HPDE6-E6E7 (cell line): ENCODE results near the gene ZNF841.
"Not testable (repeated sequence)": the region's sequence is repeated elsewhere in the genome, so short reads cannot be mapped to it uniquely, and the experiment has no call there.

Experiments used
- DNase-seq: peaks from one replicate; pipeline ENCODE4 v3.0.0; 2011; ENCODE audit warnings: missing footprints; ENCODE audit errors: extremely low spot score

ZNF841 gene

GRCh38 chr19:52095172-52096014 lies at the start of gene ZNF841:
TSS of gene ZNF841 (minus strand) at chr19:52095765. CDS start at chr19:52084801, 10,964 bp downstream.
- DNase-seq: peak; percentile 76

GRCh38 chr19:52142001-52142595 lies 46.5 kb upstream of the ZNF841 start:
- DNase-seq: peak; percentile 52

GRCh38 chr19:52141203-52141602 lies 45.6 kb upstream of the ZNF841 start:
- no peak for DNase-seq

- DNase-seq: no peak
These were observed 44.6 kb upstream of the ZNF841 start for GRCh38 chr19:52140032-52140710.

GRCh38 chr19:52139252-52140031 lies 43.9 kb upstream of the ZNF841 start, which contains the start of gene ZNF616:
TSS of gene ZNF616 (minus strand) at chr19:52139938. CDS start at chr19:52130512, 9,426 bp downstream.
- peak; percentile 91 for DNase-seq

- no peak for DNase-seq
These were observed 43.4 kb upstream of the ZNF841 start for GRCh38 chr19:52138983-52139251.

GRCh38 chr19:52138278-52138982 lies 42.9 kb upstream of the ZNF841 start:
- peak; percentile 6 for DNase-seq

- no peak for DNase-seq
These were observed 24.7 kb upstream of the ZNF841 start for GRCh38 chr19:52120286-52120685.

- DNase-seq: no peak
These were observed 20.0 kb upstream of the ZNF841 start for GRCh38 chr19:52115526-52116053.

GRCh38 chr19:52114691-52115090 lies 19.1 kb upstream of the ZNF841 start:
- no peak for DNase-seq

GRCh38 chr19:52112624-52113023 lies 17.1 kb upstream of the ZNF841 start:
- no peak for DNase-seq

GRCh38 chr19:52110780-52111179 lies 15.2 kb upstream of the ZNF841 start:
- DNase-seq: no peak

- DNase-seq: no peak
These were observed 7.2 kb upstream of the ZNF841 start for GRCh38 chr19:52102782-52103181.

- no peak for DNase-seq
These were observed 6.4 kb upstream of the ZNF841 start for GRCh38 chr19:52101866-52102562.

- DNase-seq: no peak
These were observed 4.1 kb upstream of the ZNF841 start for GRCh38 chr19:52099497-52100138.

GRCh38 chr19:52096416-52096815 lies 851 bp upstream of the ZNF841 start:
- not testable (repeated sequence) for DNase-seq

GRCh38 chr19:52094526-52095130 lies 937 bp downstream of the ZNF841 start:
- DNase-seq: no peak

GRCh38 chr19:52086481-52086880 lies 9.1 kb downstream of the ZNF841 start:
- DNase-seq: no peak

GRCh38 chr19:52070496-52070895 lies 25.1 kb downstream of the ZNF841 start:
- no peak for DNase-seq

GRCh38 chr19:52069653-52070052 lies 25.9 kb downstream of the ZNF841 start:
- DNase-seq: no peak
